AG08395 (cell line): ENCODE results near the gene LRTM2.

Experiments used
- DNase-seq: peaks from one replicate; pipeline ENCODE4 v3.0.0; 2012; ENCODE audit warnings: mixed read lengths, low spot score

LRTM2 gene

DNA sequence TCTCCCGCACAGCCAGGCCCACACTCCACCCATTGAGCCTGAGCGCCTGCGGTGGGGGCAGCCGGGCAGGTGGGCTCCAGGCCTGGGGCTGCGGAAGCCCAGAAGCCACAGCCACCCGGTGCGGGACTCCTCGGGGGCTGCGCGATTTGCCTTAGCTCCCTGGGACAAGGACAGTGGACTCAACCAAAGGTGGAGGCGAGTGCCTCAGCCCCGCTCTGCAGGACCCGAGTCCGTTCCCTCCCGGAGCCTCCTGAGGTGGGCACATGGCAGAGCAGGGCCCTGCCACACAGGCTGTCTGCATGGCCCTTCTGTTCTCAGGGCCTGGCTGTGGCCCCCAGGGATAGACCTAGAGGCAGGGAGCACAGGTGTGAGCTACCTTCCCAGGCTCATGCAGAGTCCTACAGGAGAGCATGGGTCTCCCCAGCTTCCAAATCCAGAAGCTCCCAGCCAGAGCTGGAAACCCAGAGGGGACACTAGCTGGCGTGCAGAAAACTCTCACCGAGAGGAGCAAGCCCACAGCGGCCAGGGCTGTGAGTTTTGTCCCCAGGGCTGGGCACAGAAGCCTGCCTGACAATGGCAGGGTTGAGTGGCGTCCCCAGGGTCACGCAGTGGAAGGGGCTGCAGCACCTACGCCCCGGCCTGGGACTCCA is 22.2 kb upstream of the LRTM2 start:
- no peak for DNase-seq

DNA sequence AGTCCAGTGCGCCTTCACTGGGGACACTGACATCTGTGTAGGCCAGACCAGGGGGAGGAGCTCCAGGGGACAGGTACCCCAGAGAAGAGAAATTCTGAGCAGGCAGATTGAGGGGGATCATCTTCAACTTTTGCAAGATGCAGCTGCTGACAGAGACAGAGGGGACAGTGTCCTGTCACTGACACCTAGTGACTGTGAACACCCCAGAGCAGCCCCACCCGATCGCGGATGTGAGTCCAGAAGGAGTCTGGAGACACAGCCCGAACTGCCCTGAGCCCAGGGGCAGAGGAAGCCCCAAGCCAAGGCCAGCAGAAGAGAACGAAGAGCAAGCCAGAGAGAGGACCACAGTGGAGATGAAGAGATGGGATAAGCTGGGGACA is 21.7 kb upstream of the LRTM2 start:
- no peak for DNase-seq

DNA sequence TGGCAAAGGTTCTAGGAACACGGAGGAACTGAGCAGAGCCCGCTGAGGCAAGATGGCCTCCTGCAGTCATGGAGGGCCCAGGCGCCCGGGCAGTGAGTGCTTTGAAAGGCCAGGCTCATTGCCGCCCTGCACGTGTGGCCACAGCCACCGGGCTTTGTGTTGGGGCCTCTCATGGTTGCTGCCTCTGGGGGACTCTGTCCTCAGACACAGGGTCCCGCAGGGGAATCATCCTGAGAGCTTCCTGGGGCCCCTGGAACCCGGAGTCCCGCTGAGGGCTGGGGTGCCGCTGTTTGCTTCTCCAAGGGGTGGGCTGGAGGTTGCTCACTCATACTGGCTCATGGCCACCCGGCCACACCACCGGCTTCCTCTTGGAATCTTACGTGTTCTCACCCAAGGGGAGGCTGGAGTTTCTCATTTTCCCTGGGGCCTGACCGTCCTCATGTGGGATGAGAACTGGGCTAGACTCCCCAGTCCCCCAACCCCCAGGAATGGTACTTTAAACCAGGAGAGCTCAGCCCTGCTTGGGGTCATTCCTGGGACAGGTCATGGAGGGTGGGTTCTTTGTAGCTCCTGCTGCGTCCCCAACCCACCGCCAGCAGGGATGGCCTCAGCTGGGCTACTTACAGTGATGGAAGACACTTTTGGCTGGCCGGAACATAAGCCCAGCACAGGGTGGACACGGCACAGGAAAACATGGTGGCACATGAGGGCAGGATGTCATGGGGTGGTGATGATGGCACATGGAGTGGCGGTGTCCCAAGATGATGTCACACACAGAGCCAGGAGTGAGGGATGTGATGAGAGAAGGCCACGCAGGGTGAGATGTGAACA is 21.1 kb upstream of the LRTM2 start:
- no peak for DNase-seq

DNA sequence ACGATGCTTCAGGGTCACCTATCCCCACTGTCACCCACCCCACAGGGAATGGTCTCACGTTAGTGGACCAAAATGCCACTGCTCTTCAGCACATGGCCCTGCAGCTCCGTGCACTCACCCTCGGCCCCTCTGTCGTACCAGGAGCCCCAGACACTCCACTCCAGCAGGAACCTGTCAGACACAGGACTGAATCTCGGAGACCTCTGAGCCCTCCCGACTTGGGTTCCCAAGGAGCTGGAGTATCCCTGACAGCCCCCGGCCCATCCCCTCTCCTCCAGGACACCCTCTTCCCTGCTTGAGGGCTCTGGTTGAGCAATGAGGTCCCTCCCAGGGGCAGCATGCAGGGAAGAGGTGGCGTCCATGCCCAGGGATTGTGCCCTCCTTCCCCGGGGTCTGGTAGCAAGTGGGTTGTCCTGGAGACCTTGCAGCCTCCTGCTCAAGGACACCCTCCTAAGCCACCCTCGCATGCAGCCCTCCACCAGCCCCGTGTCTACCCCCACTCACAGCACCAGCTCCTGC is 20.4 kb upstream of the LRTM2 start:
- no peak for DNase-seq

DNA sequence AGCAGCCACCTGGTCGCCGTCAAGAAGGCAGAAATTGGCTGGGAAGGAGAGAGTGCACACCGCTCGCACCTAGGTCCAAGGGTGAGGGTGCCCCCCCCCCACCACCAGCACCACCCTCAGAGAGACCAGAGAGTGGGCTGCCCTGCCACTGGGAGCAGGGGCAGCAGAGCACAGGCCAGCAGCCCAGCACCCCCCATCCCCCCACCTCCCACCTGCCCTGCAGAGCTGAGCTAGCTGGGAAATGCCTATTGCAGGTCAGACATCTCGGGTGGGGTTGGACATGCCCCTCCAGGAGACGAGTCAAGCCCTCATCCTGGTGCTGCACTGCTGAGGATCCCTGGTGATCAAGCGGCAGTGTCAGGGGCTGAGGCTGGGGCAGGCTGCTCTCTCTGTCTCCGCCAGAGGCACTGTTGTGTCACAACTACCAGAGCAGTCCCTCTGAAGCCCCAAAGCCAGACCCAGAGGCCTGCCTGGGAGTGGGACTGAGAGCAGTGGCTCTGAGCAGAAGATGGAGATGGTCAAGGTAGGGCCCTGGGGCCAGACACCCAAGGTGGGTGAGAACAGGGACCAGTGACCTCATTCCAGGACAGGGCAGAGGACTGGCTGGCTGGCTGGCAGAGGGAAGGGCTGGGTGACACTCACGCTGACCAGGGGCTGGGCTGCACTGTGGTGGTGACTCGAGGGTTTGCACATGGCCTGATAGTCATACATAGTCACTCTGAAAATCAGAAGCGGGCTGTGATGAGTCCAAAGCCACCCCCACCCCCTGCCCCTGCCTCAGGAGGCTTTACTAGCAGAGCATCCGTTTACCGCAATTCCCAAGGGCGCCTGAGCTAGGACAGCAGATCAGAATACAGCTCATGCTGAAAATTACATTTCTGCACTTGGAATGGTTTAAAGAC is 19.7 kb upstream of the LRTM2 start:
- peak; percentile 56 for DNase-seq

DNA sequence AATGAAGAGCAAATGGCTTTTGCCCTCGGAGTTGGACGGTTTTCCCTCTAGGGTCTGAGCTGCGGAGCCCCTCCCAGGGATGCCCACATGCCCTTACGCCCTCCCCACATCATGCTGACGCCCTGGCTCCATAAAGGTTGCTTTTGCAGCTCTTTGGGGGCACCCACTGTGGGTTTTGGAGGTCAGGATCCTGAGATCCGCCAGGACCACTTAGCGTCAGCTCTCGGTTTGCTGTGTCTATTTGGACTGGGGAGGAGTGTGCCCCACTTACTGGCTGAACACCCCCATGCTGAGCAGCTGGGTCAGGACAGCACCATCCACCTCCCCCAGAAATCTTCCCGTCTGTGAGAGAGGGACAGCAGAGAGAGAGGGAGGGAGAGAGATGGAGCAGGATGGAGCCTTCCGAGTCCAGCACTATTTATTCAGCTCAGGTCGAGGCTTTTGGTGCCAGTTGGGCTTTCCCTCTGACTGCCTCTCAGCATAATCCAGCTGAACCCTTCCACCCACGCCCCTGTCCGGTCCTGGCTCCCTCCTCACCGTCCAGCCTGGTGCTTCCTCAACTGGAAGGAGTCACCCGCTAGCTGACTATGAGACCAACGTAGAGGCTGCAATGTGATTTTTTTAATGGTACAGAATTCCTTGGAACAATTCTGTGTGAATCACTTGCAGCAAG is 18.9 kb upstream of the LRTM2 start:
- no peak for DNase-seq

DNA sequence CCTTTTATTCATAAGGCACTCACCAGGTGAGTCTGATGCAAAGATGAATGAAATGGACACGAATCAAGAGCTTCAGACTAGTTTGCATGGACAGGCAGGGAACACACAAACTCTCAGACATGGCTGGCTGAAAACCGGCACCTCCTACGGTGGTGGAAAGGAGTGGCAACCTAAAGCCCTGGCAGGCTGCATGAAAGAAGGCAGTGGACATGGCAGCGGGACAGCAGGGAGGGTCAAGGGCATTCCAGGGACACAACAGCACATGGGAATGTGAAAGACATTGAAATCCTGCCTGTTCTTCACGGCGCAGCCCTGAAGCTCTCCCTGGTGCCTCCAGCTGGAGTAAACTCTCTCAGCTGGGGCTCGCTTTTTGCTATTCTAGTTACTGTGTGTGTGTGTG is 16.6 kb upstream of the LRTM2 start:
- DNase-seq, result no peak

DNA sequence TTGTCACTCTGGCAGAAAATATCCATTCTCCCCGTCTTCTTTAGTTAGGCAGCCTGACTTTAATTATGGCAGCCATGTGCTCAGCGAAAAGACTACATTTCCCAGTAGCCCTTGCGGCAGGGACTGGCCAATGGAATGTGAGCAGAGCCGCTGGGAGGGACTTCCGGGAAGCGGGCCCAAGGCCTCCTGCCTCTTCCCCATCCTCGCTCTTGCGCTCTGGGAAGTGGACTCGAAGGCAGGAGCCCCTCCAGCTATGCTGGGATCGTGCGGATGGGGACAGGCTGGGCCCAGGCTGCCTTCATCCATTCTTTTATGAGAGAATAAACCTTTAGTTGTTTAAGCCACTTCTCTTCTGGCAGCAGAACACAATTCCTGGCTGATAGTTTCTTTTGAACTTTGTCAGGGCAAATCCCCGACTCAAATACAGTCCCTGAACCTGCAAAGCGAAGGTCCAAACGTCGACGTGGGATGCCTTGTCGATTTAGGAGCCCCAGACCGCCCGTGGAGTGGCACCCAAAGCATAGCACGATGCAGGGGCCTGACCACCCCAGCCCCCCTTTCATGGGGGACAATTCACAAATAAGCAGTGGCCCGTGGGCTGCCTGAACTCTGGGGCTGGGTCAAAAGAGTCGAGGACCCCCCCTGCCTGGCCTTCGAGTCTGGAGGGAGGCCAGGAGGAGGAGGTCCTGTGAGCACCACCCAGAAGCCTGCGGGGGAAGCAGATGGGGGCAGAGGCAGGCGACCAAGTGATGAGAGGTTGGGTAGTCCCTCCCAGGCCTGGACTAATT is 15.6 kb upstream of the LRTM2 start:
- peak; percentile 95 for DNase-seq

DNA sequence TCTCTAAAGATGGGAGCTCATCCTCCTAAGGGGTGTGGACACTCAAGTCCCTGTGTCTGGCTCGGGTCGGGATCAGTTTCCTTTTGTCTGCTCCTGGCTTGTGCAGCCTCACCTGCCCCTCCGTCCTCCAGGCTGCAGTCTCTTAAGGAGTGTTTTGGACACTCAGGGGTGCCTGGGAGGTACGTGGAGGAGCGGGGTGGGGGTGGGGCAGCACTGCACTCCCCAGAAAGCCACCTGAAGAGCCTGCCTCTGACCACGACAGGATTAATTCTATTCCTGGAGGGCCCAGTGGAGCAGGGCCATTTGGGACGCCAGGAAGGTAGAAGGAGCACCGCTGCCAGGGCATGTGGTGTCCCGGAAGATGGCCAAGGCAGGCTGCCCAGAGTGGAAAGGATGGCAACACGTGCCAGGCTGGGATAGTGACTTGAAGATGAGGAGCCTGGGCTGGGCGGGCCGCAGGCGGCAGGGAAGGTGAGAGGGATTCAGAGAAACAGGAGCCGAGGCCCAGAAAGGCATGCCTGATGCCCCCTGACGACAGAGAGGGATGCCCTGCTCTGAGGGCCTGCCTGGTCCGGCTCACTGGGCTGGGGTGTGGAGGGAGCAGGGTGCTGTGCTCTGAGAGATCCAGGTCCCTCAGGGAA is 14.8 kb upstream of the LRTM2 start:
- no peak for DNase-seq

DNA sequence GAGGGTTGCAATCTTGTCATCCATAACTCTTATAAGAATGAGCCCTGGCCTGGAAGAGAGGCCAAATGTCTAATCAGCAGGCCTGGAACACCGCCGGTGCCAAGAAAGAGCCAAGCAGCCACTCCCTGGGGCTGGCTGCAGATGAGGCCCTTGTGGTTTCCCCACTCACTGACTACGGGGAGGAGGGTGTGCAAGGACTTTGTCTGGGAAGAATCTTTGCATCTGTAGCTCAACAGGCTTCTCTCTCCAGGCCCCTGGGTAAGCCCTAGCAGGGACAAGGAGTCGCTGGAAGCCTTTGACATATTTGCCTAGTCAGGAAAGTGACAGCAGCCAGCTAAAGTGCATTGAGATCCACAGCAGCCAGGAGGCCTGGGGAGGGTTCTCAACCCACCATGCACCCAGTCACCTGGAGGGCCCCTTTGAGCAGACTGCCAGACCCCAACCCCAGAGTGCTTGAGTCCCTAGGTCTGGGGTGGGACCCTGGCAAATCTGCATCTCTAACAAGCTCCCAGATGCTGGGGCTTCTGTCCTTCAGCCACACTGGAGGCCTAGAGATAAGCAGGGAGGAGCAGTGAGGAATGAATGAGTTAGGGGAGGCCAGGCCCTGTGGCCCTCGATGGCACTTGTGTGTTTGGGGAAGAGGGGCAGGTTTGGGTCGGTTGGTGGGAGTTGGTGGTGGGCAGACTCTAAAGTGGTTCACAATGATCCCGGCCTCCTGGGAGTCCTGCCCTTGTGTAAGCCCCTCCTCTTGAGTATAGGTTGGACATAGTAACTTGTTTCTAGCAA is 13.9 kb upstream of the LRTM2 start:
- DNase-seq, result peak; percentile 63

DNA sequence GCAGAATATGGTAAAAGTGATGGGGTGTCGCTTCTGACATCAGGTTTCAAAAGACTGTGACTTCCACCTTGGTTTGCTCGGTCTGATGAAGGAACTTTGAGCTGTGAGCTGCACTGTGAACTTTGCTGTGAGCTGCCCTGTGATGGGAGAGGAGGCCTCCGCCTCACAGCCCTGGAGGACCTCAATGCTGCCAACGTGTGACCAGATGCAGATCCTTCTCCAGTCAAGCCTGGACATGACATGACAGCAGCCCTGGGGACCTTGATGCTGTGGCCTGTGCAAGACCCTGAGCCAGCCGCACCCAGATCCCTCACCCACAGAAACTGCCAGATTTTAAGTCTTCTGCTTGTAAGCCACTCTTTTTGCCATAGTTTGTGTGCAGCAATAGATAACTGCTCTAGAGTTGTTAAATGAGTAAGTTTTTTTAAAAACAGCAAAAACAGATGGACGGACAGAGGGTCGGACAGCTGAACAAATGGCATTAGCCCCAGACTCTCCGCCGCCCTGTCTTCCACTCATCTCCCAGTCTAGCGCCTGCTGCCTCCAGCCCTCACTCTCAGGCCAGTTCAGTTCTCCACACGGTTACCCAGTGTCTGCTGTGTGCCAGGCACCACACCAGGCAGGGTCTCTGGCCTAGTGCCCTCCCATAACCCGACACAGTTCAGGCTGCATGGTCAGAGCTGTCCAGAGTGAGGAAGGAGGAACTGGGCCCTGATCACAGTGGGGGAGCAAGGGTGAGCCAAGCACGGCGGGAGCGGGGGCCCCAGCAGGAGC is 13.1 kb upstream of the LRTM2 start:
- no peak for DNase-seq

DNA sequence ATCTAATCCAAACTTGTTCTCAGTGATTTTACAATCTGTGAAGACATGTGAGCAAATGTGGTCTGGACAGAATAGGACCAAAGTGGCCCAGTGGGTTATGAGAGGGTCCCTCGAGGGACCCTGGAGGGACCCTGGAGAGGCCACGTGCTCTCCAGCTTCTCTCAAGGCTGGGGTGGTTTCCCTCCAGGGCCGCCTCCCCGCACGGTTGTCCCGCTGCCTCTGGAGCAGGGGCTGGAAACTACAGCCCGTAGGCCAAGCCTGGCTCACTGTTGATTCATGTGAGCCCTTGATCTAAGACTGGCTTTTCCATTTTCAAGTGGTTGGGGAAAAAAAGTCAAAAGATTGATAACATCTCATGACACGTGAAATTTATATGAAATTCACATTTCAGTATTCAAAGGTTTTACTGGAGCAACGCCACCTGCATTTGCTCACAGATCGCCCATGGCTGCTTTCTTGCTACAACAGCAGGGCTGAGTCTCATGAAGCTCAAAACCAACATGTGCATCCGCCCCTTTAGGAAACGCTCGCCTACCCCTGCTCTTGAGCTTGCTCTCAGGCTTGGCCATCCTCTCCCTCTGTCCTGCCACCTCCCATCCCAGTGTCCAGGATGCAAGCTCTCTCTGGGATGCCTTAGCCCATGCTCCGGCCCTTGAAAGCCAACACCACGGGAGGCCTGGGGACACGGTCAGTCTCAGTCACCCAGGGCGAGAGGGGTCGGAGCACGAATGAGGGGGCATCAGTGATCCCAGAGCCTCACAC is 12.1 kb upstream of the LRTM2 start:
- no peak for DNase-seq

DNA sequence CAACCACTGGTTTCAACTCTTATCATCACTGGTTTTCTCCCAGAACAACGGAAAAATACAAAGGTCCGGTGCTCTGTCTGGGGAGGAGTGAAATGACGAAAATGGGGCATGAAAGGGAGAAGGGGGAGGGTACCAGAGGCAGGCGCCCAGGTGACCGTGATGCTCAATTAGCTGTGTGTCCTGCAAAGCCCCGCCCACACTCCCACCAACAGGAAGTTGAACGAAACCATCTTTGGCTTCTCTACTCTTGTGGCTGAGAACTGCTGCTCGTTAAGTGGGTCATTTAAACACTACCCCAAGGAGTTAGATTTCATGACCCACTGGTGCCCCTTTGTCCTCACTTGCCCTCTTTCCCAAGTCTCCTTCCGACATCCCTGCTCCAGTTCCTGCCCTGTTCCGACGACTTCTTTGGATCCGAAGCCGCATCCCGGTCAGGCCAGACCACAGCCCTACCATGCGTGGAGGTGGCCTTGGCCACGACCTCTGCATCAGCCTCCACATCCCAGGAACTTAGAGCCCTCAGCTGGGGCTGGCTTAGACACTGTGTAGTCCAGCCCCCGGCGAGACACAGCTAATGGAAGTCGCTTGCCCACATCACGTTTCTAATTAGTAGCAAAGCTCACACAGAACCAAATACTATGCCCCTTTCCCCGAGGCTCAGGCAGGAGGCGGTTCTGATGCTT is 11.4 kb upstream of the LRTM2 start:
- no peak for DNase-seq

DNA sequence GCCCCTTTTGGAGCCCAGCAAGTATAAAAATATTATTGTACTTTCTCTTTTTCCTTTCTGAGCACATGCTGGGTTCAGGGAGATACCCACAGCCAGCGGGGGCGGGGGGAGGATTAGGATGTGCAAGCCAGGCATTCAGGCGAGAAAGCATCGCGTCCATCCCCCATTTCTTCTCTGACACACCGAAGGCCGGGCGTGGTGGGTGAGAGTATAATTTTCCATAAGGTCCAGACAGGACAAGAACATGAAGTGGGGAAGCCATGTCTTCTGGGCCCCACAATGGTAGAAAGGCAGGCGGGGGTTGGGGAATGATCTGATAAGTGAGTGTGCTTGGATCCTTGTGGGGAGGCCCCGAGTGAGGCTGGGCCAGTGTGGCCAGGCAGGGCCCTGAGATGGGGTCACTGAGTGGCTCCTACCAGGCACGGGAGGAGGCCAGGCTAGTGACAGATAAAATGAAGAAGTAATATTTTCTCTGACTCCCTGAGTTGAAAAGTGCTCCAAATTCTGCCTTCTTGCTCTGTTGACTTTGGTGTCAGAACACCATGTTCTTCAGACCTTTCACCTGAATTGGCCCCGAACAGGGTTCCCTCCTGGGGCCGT is 10.7 kb upstream of the LRTM2 start:
- DNase-seq, result no peak

DNA sequence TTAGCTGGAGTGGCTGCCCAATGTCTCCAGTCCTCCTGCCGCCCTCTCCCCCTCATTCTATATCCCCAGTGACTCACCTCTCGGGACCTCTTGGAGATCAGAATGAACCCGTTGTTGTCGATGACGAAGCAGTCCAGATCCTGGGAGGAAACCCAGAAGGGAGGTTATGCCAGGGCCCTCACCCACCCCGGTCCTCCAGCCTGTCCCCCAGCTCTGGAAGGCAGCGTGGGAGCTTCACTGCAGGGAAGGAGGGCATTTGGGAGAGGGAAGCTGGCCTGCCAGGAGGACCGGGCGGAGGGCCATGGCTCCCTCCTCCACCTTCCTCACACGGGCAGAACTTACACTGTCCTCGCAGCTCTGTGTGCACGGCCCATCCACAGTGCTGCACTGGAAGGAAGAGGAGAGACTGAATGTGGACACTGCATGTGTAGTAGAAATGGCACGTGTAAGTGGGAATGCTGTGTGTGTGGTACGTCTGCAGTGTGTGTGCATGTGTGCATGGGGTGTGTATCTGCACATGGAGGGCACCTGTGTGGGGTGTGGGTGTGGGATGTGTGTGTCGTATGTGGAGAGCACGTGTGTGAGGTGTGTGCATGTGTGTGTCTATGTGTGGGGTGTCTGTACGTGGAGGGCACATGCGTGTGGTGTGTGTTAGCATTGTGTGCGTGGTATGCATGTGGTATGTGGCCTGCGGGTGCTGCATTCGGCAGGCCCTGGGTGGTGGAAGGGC is 10.0 kb upstream of the LRTM2 start:
- DNase-seq, result no peak

DNA sequence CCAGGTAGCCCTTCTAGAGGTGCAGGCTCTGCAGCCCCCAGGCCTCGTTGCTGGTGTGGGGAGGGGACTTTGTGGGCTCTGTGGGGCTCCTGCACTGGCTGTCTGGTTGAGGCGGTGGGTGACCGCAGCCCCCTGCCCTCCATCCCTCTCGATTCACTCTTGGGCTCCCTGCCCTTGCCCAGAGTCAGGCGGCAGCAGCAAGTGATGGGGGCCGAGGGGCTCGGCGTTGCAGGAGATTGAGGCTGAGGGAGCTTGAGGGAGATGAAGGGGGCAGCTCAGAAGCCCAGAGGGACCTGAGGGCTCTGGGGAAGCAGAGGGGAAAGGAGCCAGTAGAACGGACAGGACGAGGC is 9.5 kb upstream of the LRTM2 start:
- no peak for DNase-seq
